Measurements from ENCODE around the gene KRTAP4-8.
"Not testable (repeated sequence)": the region's sequence is repeated elsewhere in the genome, so short reads cannot be mapped to it uniquely, and the experiment has no call there.

GRCh38 chr17:41139865-41140264, 41.9 kb upstream of the KRTAP4-8 start:
- not testable (repeated sequence) for TF ChIP-seq CTBP2 (IDR thresholded peaks at IDR 0.05; ENCODE audit: borderline replicate concordance, insufficient read depth, insufficient read length, low read length); POLR2A (IDR thresholded peaks at IDR 0.05; ENCODE audit: control extremely low read depth in 1 of 2, low read depth in 2 of 2, low read length in 2 of 2); EZH2 (IDR thresholded peaks at IDR 0.05; ENCODE audit: low read depth, low read length, severe bottlenecking); CTCF (IDR thresholded peaks at IDR 0.05; ENCODE audit: control extremely low read depth in 1 of 3, insufficient read depth in 1 of 3, low read depth in 1 of 3, low read length in 3 of 3); GTF2F1 (IDR thresholded peaks at IDR 0.05; ENCODE audit: borderline replicate concordance, low read depth, low read length)
